Lower leg skin (tissue), 3 donors: ENCODE data around the gene WDR18.

Experiments
- POLR2A ChIP-seq, 2 donors: fragments of 450-650 bp; IDR thresholded peaks; one replicate each; pipeline ENCODE4 v1.6.1; 2016 to 2017; ENCODE audit warnings: antibody characterized with exemption in 2 of 2, mild to moderate bottlenecking in 1 of 2, moderate library complexity in 1 of 2
- TF ChIP-seq, protein P1 (sequence below), 3 donors: fragments of 450-650 bp; IDR thresholded peaks; one replicate each; pipeline ENCODE4 v1.5.1; 2016; ENCODE audit warnings: antibody characterized with exemption in 3 of 3, mild to moderate bottlenecking in 3 of 3, moderate library complexity in 2 of 3

DNA sequence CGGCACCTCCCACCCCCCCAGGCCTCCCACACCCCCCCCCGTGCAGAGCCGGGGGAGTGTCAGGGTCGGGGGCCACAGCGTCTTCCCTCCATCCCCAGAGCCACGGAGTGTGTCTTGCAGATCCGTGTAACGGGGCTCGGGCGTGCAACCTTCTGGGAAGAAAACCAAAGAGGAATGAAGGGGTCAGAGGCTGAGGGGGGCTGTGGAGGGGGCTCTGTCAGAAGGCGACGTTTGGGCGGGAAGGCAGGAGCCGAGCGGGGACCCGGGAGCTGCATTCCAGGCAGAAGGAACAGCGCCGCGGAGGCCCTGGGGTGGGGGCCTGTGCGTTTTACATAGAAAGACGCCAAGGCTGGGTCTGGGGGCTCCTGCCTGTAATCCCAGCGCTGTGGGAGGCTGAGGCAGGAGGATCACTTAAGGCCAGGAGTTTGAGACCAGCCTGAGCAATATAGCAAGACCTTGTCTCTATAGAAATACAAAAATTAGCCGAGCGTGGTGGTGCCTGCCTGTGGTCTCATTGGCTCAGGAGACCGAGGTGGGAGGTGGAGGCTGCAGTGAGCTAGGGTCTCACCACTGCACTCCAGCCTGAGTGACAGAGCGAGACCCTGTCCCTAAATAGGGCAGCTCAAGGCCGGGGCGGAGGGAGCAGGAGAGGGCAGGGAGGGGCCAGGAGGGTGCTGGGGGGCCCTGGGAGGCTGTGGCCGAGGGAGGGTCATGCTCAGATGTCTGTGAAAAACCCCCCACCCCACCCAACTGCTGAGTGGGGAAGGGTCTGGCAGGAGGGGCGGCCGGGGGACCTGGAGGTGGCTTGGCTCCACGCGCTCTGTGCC lies 30.5 kb upstream of the WDR18 start:
- TF ChIP-seq, protein P1, sequence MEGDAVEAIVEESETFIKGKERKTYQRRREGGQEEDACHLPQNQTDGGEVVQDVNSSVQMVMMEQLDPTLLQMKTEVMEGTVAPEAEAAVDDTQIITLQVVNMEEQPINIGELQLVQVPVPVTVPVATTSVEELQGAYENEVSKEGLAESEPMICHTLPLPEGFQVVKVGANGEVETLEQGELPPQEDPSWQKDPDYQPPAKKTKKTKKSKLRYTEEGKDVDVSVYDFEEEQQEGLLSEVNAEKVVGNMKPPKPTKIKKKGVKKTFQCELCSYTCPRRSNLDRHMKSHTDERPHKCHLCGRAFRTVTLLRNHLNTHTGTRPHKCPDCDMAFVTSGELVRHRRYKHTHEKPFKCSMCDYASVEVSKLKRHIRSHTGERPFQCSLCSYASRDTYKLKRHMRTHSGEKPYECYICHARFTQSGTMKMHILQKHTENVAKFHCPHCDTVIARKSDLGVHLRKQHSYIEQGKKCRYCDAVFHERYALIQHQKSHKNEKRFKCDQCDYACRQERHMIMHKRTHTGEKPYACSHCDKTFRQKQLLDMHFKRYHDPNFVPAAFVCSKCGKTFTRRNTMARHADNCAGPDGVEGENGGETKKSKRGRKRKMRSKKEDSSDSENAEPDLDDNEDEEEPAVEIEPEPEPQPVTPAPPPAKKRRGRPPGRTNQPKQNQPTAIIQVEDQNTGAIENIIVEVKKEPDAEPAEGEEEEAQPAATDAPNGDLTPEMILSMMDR (IDR thresholded peaks at IDR 0.05): no peak
- no peak for TF ChIP-seq POLR2A (IDR thresholded peaks at IDR 0.05)
